H1 (cell line): ENCODE results near the gene ATG7. TPM values are rescaled to one million over a fixed set of nuclear protein-coding genes. Genes with fewer than 3 reads are reported as not detected.

ENCODE experiments used
- CTCF ChIA-PET: fragments of 300-600 bp; sonication (Branson Sonifier 250); formaldehyde crosslinking; loops from one replicate; lab custom pipeline; 2021; ENCODE audit not compliant: partially characterized antibody; lab: Charles Lee
- POLR2A ChIA-PET: fragments of 300-600 bp; sonication (Branson Sonifier 250); formaldehyde crosslinking; loops from one replicate; lab custom pipeline; 2021; ENCODE audit warnings: inconsistent platforms; ENCODE audit not compliant: partially characterized antibody; lab: Charles Lee
- DNase-seq, 2 experiments: peaks; one replicate each; pipeline versions ENCODE4 v3.0.0 to v3.0.0-alpha.2; 2010 to 2022; ENCODE audit warnings: low spot score in 2 of 2, low read depth in 1 of 2, mixed read lengths in 1 of 2
- FAIRE-seq: peaks from 2 replicates; lab custom pipeline; 2011; peaks lifted over from hg19 to GRCh38; lab: Jason Lieb, UNC
- H2AFZ ChIP-seq: 2 replicates; pipeline ENCODE4 v1.8.1; 2012; ENCODE audit warnings: low read length, inconsistent platforms
- H2AK5ac ChIP-seq: 2 replicates; pipeline ENCODE4 v1.6.1; 2013; ENCODE audit warnings: low read depth, low read length
- H2BK120ac ChIP-seq: replicated peaks from 2 replicates; pipeline ENCODE3; 2013; ENCODE audit warnings: low read depth, low read length, inconsistent platforms
- H2BK12ac ChIP-seq: 2 replicates; pipeline ENCODE4 v1.6.1; 2013; ENCODE audit warnings: low read depth, low read length
- H2BK15ac ChIP-seq: 2 replicates; pipeline ENCODE4 v1.6.1; 2013; ENCODE audit warnings: low read length
- H2BK20ac ChIP-seq: 2 replicates; pipeline ENCODE4 v1.6.1; 2013; ENCODE audit warnings: low read length
- H2BK5ac ChIP-seq: 2 replicates; pipeline ENCODE4 v1.6.1; 2013; ENCODE audit warnings: low read depth, low read length
- H3K14ac ChIP-seq: 2 replicates; pipeline ENCODE4 v1.6.1; 2013; ENCODE audit warnings: inconsistent platforms; ENCODE audit not compliant: insufficient read length
- H3K18ac ChIP-seq: 2 replicates; pipeline ENCODE4 v1.6.1; 2013; ENCODE audit warnings: low read length; ENCODE audit errors: extremely low read depth
- H3K23ac ChIP-seq: 2 replicates; pipeline ENCODE4 v1.6.1; 2013; ENCODE audit warnings: inconsistent platforms; ENCODE audit not compliant: insufficient read length
- H3K23me2 ChIP-seq: 2 replicates; pipeline ENCODE4 v1.6.1; 2013; ENCODE audit warnings: low read depth, low read length
- H3K27ac ChIP-seq: 2 replicates; pipeline ENCODE4 v1.6.1; 2011; ENCODE audit warnings: low read depth, low read length, inconsistent platforms
- H3K27me3 ChIP-seq, 4 experiments: replicated peaks in 1 of 4; 1 replicate in 1 of 4; 2 replicates in 3 of 4; pipeline versions ENCODE4 v1.6.1 to v1.8.1; 2011 to 2013; ENCODE audit warnings: low read length in 3 of 4, mild to moderate bottlenecking in 3 of 4, inconsistent platforms in 2 of 4, mixed read lengths in 2 of 4, moderate library complexity in 1 of 4; ENCODE audit not compliant: control insufficient read depth in 3 of 4, insufficient read depth in 3 of 4; ENCODE audit errors: extremely low read depth in 1 of 4
- H3K36me3 ChIP-seq, 4 experiments: 2 replicates each; pipeline versions ENCODE4 v1.6.1 to v1.8.1; 2011 to 2013; ENCODE audit warnings: mild to moderate bottlenecking in 4 of 4, low read length in 3 of 4, moderate library complexity in 2 of 4, control low read depth in 1 of 4, inconsistent platforms in 1 of 4; ENCODE audit not compliant: insufficient read depth in 4 of 4, control insufficient read depth in 2 of 4
- H3K4ac ChIP-seq: replicated peaks from 2 replicates; pipeline ENCODE3; 2013; ENCODE audit warnings: low read length, low read depth, mixed read lengths, inconsistent platforms; ENCODE audit not compliant: insufficient read length
- H3K4me1 ChIP-seq, 4 experiments: replicated peaks in 1 of 4; 1 replicate in 1 of 4; 2 replicates in 3 of 4; pipeline versions ENCODE4 v1.6.1 to v1.8.1; 2011 to 2013; ENCODE audit warnings: low read length in 3 of 4, inconsistent platforms in 2 of 4, mixed read lengths in 1 of 4; ENCODE audit not compliant: insufficient read depth in 4 of 4, control insufficient read depth in 3 of 4
- H3K4me2 ChIP-seq, 2 experiments: 2 replicates each; pipeline versions ENCODE4 v1.6.1 to v1.8.1; 2011 to 2013; ENCODE audit warnings: low read depth in 2 of 2, low read length in 2 of 2, control low read depth in 1 of 2, inconsistent platforms in 1 of 2, mild to moderate bottlenecking in 1 of 2; ENCODE audit not compliant: insufficient read depth in 1 of 2
- H3K4me3 ChIP-seq, 4 experiments: fragments of 200-600, 300-600 bp in 1 of 4; sonication (generic), shearing (Covaris generic), sonication (Bioruptor Twin) in 1 of 4; 2 replicates each; pipeline versions ENCODE4 v1.5.1 to v1.8.1; 2011 to 2016; ENCODE audit warnings: low read length in 4 of 4, low read depth in 3 of 4, control low read depth in 2 of 4, inconsistent platforms in 2 of 4, mild to moderate bottlenecking in 2 of 4, mixed read lengths in 1 of 4, moderate library complexity in 1 of 4; ENCODE audit not compliant: insufficient read depth in 2 of 4; ENCODE audit errors: extremely low read depth in 1 of 4
- H3K56ac ChIP-seq: replicated peaks from 2 replicates; pipeline ENCODE3; 2013; ENCODE audit warnings: low read depth, mild to moderate bottlenecking, mixed read lengths, low read length, inconsistent platforms; ENCODE audit not compliant: insufficient read length
- H3K79me1 ChIP-seq: 2 replicates; pipeline ENCODE4 v1.6.1; 2013; ENCODE audit warnings: low read depth, low read length, control low read depth
- H3K79me2 ChIP-seq, 2 experiments: 2 replicates each; pipeline versions ENCODE4 v1.6.1 to v1.8.1; 2012 to 2013; ENCODE audit warnings: low read length in 2 of 2, mild to moderate bottlenecking in 2 of 2, inconsistent platforms in 1 of 2; ENCODE audit not compliant: insufficient read depth in 2 of 2, control insufficient read depth in 1 of 2
- H3K9ac ChIP-seq, 4 experiments: replicated peaks in 1 of 4; 1 replicate in 1 of 4; 2 replicates in 3 of 4; pipeline versions ENCODE4 v1.6.1 to v1.8.1; 2011 to 2013; ENCODE audit warnings: low read depth in 3 of 4, low read length in 3 of 4, control low read depth in 2 of 4, mild to moderate bottlenecking in 2 of 4, moderate library complexity in 2 of 4, inconsistent platforms in 1 of 4; ENCODE audit errors: extremely low read depth in 1 of 4
- H3K9me3 ChIP-seq, 2 experiments: 2 replicates each; pipeline versions ENCODE4 v1.6.1 to v1.8.1; 2012 to 2013; ENCODE audit warnings: mild to moderate bottlenecking in 2 of 2, moderate library complexity in 2 of 2, control low read depth in 1 of 2, inconsistent platforms in 1 of 2, low read depth in 1 of 2, low read length in 1 of 2, mixed read lengths in 1 of 2; ENCODE audit not compliant: insufficient read depth in 2 of 2
- H4K20me1 ChIP-seq, 2 experiments: replicated peaks in 1 of 2; 2 replicates each; pipeline versions ENCODE3 to v1.8.1; 2011 to 2013; ENCODE audit warnings: inconsistent platforms in 2 of 2, low read length in 2 of 2, mild to moderate bottlenecking in 1 of 2; ENCODE audit not compliant: insufficient read depth in 2 of 2, control insufficient read depth in 1 of 2
- H4K5ac ChIP-seq: 2 replicates; pipeline ENCODE4 v1.6.1; 2013; ENCODE audit warnings: low read length, low read depth, mixed read lengths, inconsistent platforms; ENCODE audit not compliant: insufficient read length
- H4K8ac ChIP-seq: 2 replicates; pipeline ENCODE4 v1.8.0; 2013; ENCODE audit warnings: mild to moderate bottlenecking, moderate library complexity, low read length, inconsistent platforms; ENCODE audit not compliant: insufficient read depth; ENCODE audit errors: extremely low read depth
- H4K91ac ChIP-seq: replicated peaks from 2 replicates; pipeline ENCODE3; 2013; ENCODE audit warnings: low read length, mixed read lengths, inconsistent platforms; ENCODE audit not compliant: insufficient read length
- ATF3 ChIP-seq: IDR thresholded peaks from 2 replicates; pipeline ENCODE4 v1.6.1; 2011; ENCODE audit warnings: low read depth, mild to moderate bottlenecking, low read length; ENCODE audit not compliant: insufficient read depth
- CTBP2 ChIP-seq: IDR thresholded peaks from 2 replicates; pipeline ENCODE4 v1.7.0; 2011; ENCODE audit warnings: borderline replicate concordance, mild to moderate bottlenecking, moderate library complexity, mixed read lengths, low read length; ENCODE audit not compliant: insufficient read depth, insufficient read length
- EGR1 ChIP-seq: IDR thresholded peaks from 2 replicates; pipeline ENCODE4 v1.6.1; 2011; ENCODE audit warnings: low read depth, low read length, borderline replicate concordance
- HDAC6 ChIP-seq: IDR thresholded peaks from one replicate; pipeline ENCODE4 v1.7.1; 2012; ENCODE audit warnings: low read depth, mild to moderate bottlenecking, inconsistent platforms, low read length, moderate library complexity
- KDM4A ChIP-seq: IDR thresholded peaks from one replicate; pipeline ENCODE4 v1.7.1; 2012; ENCODE audit warnings: low read depth, mild to moderate bottlenecking, moderate library complexity, low read length, inconsistent platforms; ENCODE audit not compliant: severe bottlenecking
- PHF8 ChIP-seq: fragments of 200-600 bp; sonication (generic); conservative IDR thresholded peaks from 2 replicates; pipeline ENCODE4 v1.7.1; 2012; ENCODE audit warnings: low read depth, mild to moderate bottlenecking, inconsistent platforms, low read length, moderate library complexity
- POLR2AphosphoS5 ChIP-seq: IDR thresholded peaks from 2 replicates; pipeline ENCODE4 v1.6.1; 2011; ENCODE audit warnings: low read depth, low read length
- RXRA ChIP-seq: IDR thresholded peaks from 2 replicates; pipeline ENCODE4 v1.6.1; 2011; ENCODE audit warnings: low read depth, mild to moderate bottlenecking, low read length, moderate library complexity; ENCODE audit not compliant: insufficient read depth
- SIRT6 ChIP-seq: IDR thresholded peaks from one replicate; pipeline ENCODE4 v1.7.1; 2012; ENCODE audit warnings: low read length, inconsistent platforms
- SP1 ChIP-seq: IDR thresholded peaks from 2 replicates; pipeline ENCODE4 v1.6.1; 2011; ENCODE audit warnings: low read depth, low read length
- TCF12 ChIP-seq: IDR thresholded peaks from 2 replicates; pipeline ENCODE4 v1.6.1; 2011; ENCODE audit warnings: low read depth, mild to moderate bottlenecking, low read length
- WGBS, 2 experiments: shearing (Covaris generic) in 1 of 2; methylation state at CpG; one replicate each; pipeline versions ENCODE4 v1.1.6 to v1.1.7; 2013 to 2015; ENCODE audit warnings: low lambda C conversion rate in 2 of 2, mixed read lengths in 2 of 2, inconsistent platforms in 1 of 2, low coverage in 1 of 2, missing lambda C conversion rate in 1 of 2; ENCODE audit not compliant: insufficient replicate concordance in 2 of 2, insufficient coverage in 1 of 2, insufficient read length in 1 of 2; ENCODE audit errors: extremely low coverage in 1 of 2, missing lambda C conversion rate in 1 of 2; 5-methylcytosine and 5-hydroxymethylcytosine counted together
- polyA plus RNA-seq, 7 experiments: library from polyadenylated mRNA; depleted of rRNA in 3 of 7; stranded (reverse) in 5 of 7; unstranded in 2 of 7; fragments of >200 nt in 5 of 7; fragments of 200-250 nt in 2 of 7; gene quantifications; 1 replicate in 5 of 7; 2 replicates in 1 of 7; 4 replicates in 1 of 7; pipeline versions ENCODE4 v1.2.1 to v1.2.3, GENCODE V29; 2011 to 2013; ENCODE audit warnings: missing spikeins in 2 of 7, mixed read lengths in 2 of 7
- total RNA-seq: library from RNA; stranded (reverse); fragmentation: NEBNext Ultra II Directional; extraction: Animal tissue kit (Norgen Biotek cat#: 25700); gene quantifications from 2 replicates; pipeline ENCODE4 v1.2.1, GENCODE V29; 2021

ATG7 gene
- total and polyA plus RNA-seq, 2 of the 8 experiments (the other 6 are each of a cell fraction or from before 2014, with no cell fraction given) = 15.0 to 19.1 TPM

GRCh38 chr3:11591391-11592282 lies 319.4 kb downstream of the ATG7 start:
- Histone ChIP-seq H3K9ac (peak overlapping the region in 1 of 4 experiments; percentile 6; a peak in 1 of 7 replicates), H4K20me1 (peaks cover 10 to 17% of the 10 kb centered on the region in 2 experiments), H2AK5ac (peak overlapping the region; percentile 75; the same call in 1 of the 2 replicates), H3K27me3 (no peaks in the 10 kb centered on the region), H3K79me1 (peaks cover 33% of the 10 kb centered on the region), H3K23me2 (no peaks in the 10 kb centered on the region), H2BK20ac (no peak overlapping the region), H3K18ac (no peak overlapping the region), H3K36me3 (no peaks in the 10 kb centered on the region; a peak in 1 of 8 replicates), H3K23ac (no peak overlapping the region), H3K4me2 (peak overlapping the region; percentile 28 to 66; a peak in 3 of 4 replicates), H4K91ac (no peak overlapping the region), H3K4me3 (no peak overlapping the region), H3K56ac (no peak overlapping the region), H3K4ac (no peak overlapping the region), H3K9me3 (no peaks in the 10 kb centered on the region), H4K8ac (no peak overlapping the region), H3K79me2 (peaks cover 17 to 82% of the 10 kb centered on the region in 2 experiments), H2AFZ (no peak overlapping the region), H4K5ac (peak overlapping the region; percentile 5), H2BK5ac (peak overlapping the region; percentile 17; the same call in 1 of the 2 replicates), H2BK120ac (no peak overlapping the region), H2BK15ac (0 out of 2 replicates have a peak overlapping the region, but pooled peaks have one; percentile 2), H2BK12ac (no peak overlapping the region; the same call in 1 of the 2 replicates), H3K4me1 (peaks cover 25 to 46% (median 39%) of the 10 kb centered on the region in 4 experiments), H3K14ac (no peak overlapping the region), H3K27ac (peak overlapping the region; percentile 54)
- POLR2A ChIA-PET = interaction anchor here (1.3 to 2.9 kb wide), 4 partner anchors 9 to 26 kb away, joined by 3 to 11 read pairs (median 4); no protein-coding TSS in a partner anchor
- WGBS, 2 experiments = 43% methylated on average over 9 of the region's 9 CpGs; no CpG with 5 or more reads in 1 of the 2 experiments
- FAIRE-seq (peak; percentile 50), DNase-seq (peak in 1 of 2 experiments; percentile 53)
- CTCF ChIA-PET = interaction anchor here (0.7 to 1.8 kb wide), 4 partner anchors 11 to 210 kb away, joined by 3 to 8 read pairs (median 6); no protein-coding TSS in a partner anchor
- no peak for TF ChIP-seq SP1
- TF ChIP-seq PHF8 = no peak
- no peak for TF ChIP-seq RXRA
- TF ChIP-seq TCF12 = no peak
- no peak for TF ChIP-seq ATF3
- TF ChIP-seq POLR2AphosphoS5 = no peak
- no peak for TF ChIP-seq CTBP2
- no peak for TF ChIP-seq KDM4A
- no peak for TF ChIP-seq HDAC6
- TF ChIP-seq SIRT6 = no peak
- TF ChIP-seq EGR1 = no peak
